ENCODE results near the gene MAP3K13. TPM values are rescaled to one million over a fixed set of nuclear protein-coding genes. Genes with fewer than 3 reads are reported as not detected.

Gene MAP3K13
- total RNA-seq, 4 donors from 2014 or later = 15.1 to 30.2 (median 24.0) TPM

GRCh38 chr3:185479373-185479945 lies 116.5 kb downstream of the MAP3K13 start:
- Histone ChIP-seq H3K4me3 (no peak overlapping the region), H3K36me3 (peaks cover 0 to 83% (median 0%) of the 10 kb centered on the region in 3 donors), H3K4me1 (no peaks in the 10 kb centered on the region), H3K27me3 (no peaks in the 10 kb centered on the region), H3K27ac (no peak overlapping the region), H3K9me3 (no peaks in the 10 kb centered on the region)
- intact Hi-C loops (cut with DNase I) = no loop called here
- TF ChIP-seq POLR2A (IDR thresholded peaks at IDR 0.05) (no peak), CTCF (IDR thresholded peaks at IDR 0.05) (no peak)
- no peak for DNase-seq
- WGBS, 2 donors = 89 to 93% methylated on average over 2 of the region's 2 CpGs

GRCh38 chr3:185484296-185484695 lies 121.4 kb downstream of the MAP3K13 start:
- H3K9me3 ChIP-seq = no peaks in the 10 kb centered on the region
- no peaks in the 10 kb centered on the region for H3K4me1 ChIP-seq
- DNase-seq = no peak
- TF ChIP-seq CTCF (IDR thresholded peaks at IDR 0.05) (no peak), POLR2A (IDR thresholded peaks at IDR 0.05) (no peak)
- H3K4me3 ChIP-seq = no peak overlapping the region
- intact Hi-C loops (cut with DNase I) = no loop called here
- 86 to 89% methylated on average over 3 of the region's 3 CpGs for WGBS, 2 donors
- H3K36me3 ChIP-seq = peaks cover 0 to 90% (median 0%) of the 10 kb centered on the region in 3 donors
- no peaks in the 10 kb centered on the region for H3K27me3 ChIP-seq
- no peak overlapping the region for H3K27ac ChIP-seq

DNA sequence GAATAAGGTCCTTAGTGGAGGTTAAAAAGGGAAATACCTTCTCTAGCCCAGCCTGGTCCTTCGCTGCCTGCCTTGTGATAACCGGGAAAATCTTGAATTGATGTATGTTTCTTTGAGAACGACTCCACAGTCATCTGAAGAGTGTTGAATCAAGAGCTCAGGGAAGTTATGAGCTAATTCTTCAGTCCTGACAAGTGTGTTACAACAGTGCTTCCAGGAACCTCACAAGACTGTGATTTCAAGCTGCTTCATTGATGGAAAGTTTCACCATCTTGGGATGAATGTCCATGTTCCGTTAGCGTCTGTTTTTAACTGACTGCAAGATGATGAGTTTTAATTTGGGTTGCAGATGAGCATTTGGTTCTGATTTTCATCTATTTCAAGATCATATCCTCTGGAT lies 123.5 kb downstream of the MAP3K13 start:
- H3K27ac ChIP-seq = no peak overlapping the region
- intact Hi-C loops (cut with DNase I) = no loop called here
- H3K36me3 ChIP-seq = peaks cover 0 to 90% (median 0%) of the 10 kb centered on the region in 3 donors
- WGBS, 2 donors = 93 to 94% methylated on average over 5 of the region's 5 CpGs
- DNase-seq = no peak
- TF ChIP-seq POLR2A (IDR thresholded peaks at IDR 0.05) (no peak), CTCF (IDR thresholded peaks at IDR 0.05) (no peak)
- no peaks in the 10 kb centered on the region for H3K9me3 ChIP-seq
- peaks cover 0 to 5% (median 0%) of the 10 kb centered on the region in 3 donors for H3K4me1 ChIP-seq
- no peak overlapping the region for H3K4me3 ChIP-seq
- no peaks in the 10 kb centered on the region for H3K27me3 ChIP-seq

DNA sequence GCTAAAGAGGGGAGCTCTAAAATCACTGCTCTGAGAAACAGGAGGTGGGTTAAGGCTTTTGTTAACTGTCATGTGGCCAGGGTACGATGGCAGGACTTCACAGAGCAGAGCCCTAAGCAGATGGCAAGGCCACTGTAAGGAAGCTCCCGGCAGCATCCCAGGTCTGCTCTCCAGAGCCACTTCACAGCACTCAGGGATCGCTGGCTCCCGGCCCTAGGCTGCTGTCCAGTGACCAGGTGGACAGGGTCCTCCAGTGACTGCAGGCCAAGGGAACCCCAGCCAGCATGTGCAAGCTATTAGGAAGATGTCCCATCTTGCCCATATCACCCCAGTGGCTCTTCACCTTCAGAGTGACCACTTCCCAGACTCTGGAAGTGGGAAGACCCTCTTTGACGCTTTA lies 125.5 kb downstream of the MAP3K13 start:
- no peak for DNase-seq
- H3K36me3 ChIP-seq = peaks cover 0 to 91% (median 7%) of the 10 kb centered on the region in 3 donors
- intact Hi-C loops (cut with DNase I) = no loop called here
- no peaks in the 10 kb centered on the region for H3K9me3 ChIP-seq
- no peak overlapping the region for H3K27ac ChIP-seq
- H3K27me3 ChIP-seq = no peaks in the 10 kb centered on the region
- peaks cover 0 to 5% (median 0%) of the 10 kb centered on the region in 3 donors for H3K4me1 ChIP-seq
- no peak overlapping the region for H3K4me3 ChIP-seq
- 94 to 98% methylated on average over 3 to 5 of the region's 5 CpGs for WGBS, 2 donors
- TF ChIP-seq CTCF (IDR thresholded peaks at IDR 0.05) = no peak
- no peak for TF ChIP-seq POLR2A (IDR thresholded peaks at IDR 0.05)

DNA sequence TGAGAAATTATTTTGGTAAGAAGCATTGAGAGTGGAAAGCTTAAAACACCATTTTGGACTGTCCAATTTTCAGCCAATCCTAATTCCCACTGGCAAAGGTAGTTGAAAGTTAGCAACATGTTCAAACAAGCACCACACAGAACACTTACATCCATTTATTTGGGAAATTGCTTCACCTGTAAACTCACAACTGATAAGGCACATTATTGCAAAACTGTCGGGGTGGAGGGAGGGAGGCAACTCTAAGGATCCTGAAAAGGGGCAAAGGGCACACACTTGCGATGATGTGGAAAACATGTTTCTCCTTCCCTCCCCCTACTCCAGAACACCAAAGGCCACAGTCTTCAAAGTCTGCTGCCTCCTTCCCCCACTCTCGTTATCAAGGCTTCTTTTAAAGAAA lies 126.5 kb downstream of the MAP3K13 start:
- H3K36me3 ChIP-seq = peaks cover under 1 to 94% (median 8%) of the 10 kb centered on the region in 3 donors
- no peaks in the 10 kb centered on the region for H3K9me3 ChIP-seq

More for the DNA sequence above, 126.5 kb downstream of the MAP3K13 start:
- no peak for TF ChIP-seq POLR2A (IDR thresholded peaks at IDR 0.05)
- intact Hi-C loops (cut with DNase I) = no loop called here
- Histone ChIP-seq H3K4me3 (no peak overlapping the region), H3K27ac (no peak overlapping the region), H3K4me1 (peaks cover 0 to 5% (median 0%) of the 10 kb centered on the region in 3 donors), H3K27me3 (no peaks in the 10 kb centered on the region)
- 48 to 63% methylated on average over 3 of the region's 3 CpGs for WGBS, 2 donors
- DNase-seq = no peak

All from esophagus squamous epithelium (tissue), 5 donors.